Stomach (tissue), 9 donors: ENCODE measurements around the gene ENOX1. TPM values are rescaled to one million over a fixed set of nuclear protein-coding genes. Genes with fewer than 3 reads are reported as not detected.

Source experiments
- DNase-seq, 2 donors: peaks; one replicate each; pipeline versions ENCODE4 v3.0.0 to v3.0.0-alpha.2; 2013 to 2019
- H3K27ac ChIP-seq, 5 donors: fragments of 200-600 bp in 4 of 5; sonication (generic) in 4 of 5; one replicate each; pipeline ENCODE4 v1.5.1; 2013 to 2019; ENCODE audit warnings: mild to moderate bottlenecking in 1 of 5, moderate library complexity in 1 of 5
- H3K27me3 ChIP-seq, 3 donors: fragments of 200-600 bp; sonication (generic); one replicate each; pipeline ENCODE4 v1.5.1; 2017 to 2019; ENCODE audit warnings: mixed run types in 1 of 3
- H3K36me3 ChIP-seq, 4 donors: fragments of 200-600 bp; sonication (generic); 1 replicate in 3 of 4; 2 replicates in 1 of 4; pipeline ENCODE4 v1.5.1; 2016 to 2019
- H3K4me1 ChIP-seq, 4 donors: fragments of 200-600 bp; sonication (generic); one replicate each; pipeline ENCODE4 v1.5.1; 2016 to 2019
- H3K4me3 ChIP-seq, 4 donors: fragments of 200-600 bp; sonication (generic) in 3 of 4; one replicate each; pipeline ENCODE4 v1.5.1; 2016 to 2019; ENCODE audit warnings: mild to moderate bottlenecking in 1 of 4
- H3K9me3 ChIP-seq, 4 donors: fragments of 200-600 bp; sonication (generic); one replicate each; pipeline ENCODE4 v1.5.1; 2016 to 2019
- CTCF ChIP-seq, 7 experiments: fragments of 450-650 bp in 4 of 7; fragments of 200-600 bp in 3 of 7; sonication (generic) in 3 of 7; IDR thresholded peaks; one replicate each; pipeline ENCODE4 v1.5.1; 2016 to 2019; ENCODE audit warnings: antibody characterized with exemption in 7 of 7, control low read depth in 2 of 7, mild to moderate bottlenecking in 1 of 7
- EP300 ChIP-seq: sonication (generic); formaldehyde crosslinking; IDR thresholded peaks from one replicate; pipeline ENCODE4 v1.6.1; 2017; ENCODE audit warnings: antibody characterized with exemption
- POLR2A ChIP-seq, 4 donors: fragments of 450-650 bp; IDR thresholded peaks; one replicate each; pipeline ENCODE4 v1.6.1; 2016; ENCODE audit warnings: antibody characterized with exemption in 4 of 4, control low read depth in 2 of 4, mild to moderate bottlenecking in 1 of 4, moderate library complexity in 1 of 4
- POLR2AphosphoS5 ChIP-seq, 3 donors: sonication (generic); formaldehyde crosslinking; IDR thresholded peaks; one replicate each; pipeline ENCODE4 v1.6.1; 2016; ENCODE audit warnings: antibody characterized with exemption in 3 of 3
- WGBS, 5 donors: extraction: QIAGEN DNeasy Blood & Tissue Kit in 3 of 5; methylation state at CpG; one replicate each; pipeline versions ENCODE4 v1.1.5 to v1.1.7; 2013 to 2018; 5-methylcytosine and 5-hydroxymethylcytosine counted together
- intact Hi-C: fragments of 100-400 bp; cut with DNase I; formaldehyde crosslinking; loops from one replicate; pipeline ENCODE4 v1.15.1; 2023; ENCODE audit warnings: low total_unique reads
- polyA plus RNA-seq, 3 donors: library from polyadenylated mRNA; stranded (reverse); fragments of 200-250 nt; gene quantifications; one replicate each; pipeline ENCODE4 v1.2.3, GENCODE V29; 2013
- total RNA-seq, 5 donors: library from RNA; depleted of rRNA; stranded (reverse); fragments of >200 nt; gene quantifications; one replicate each; pipeline versions ENCODE4 v1.1.0 to v1.2.3, GENCODE V29; 2014 to 2016
- donor health status: healthy with polysubstance abuse.
- donor health status: Bipolar disorder and iron deficiency.
- donor health status: healthy.

ENOX1 gene
- total and polyA plus RNA-seq, 8 donors = 0.46 to 6.2 (median 1.4) TPM; not detected in 1

GRCh38 chr13:43270130-43270830 is 516.5 kb downstream of the ENOX1 start:
- peak in 1 of 2 donors; percentile 62 for DNase-seq
- H3K27ac ChIP-seq = peak overlapping the region in 4 of 5 donors; percentile 39 to 61 (median 56)
- no peaks in the 10 kb centered on the region for H3K36me3 ChIP-seq
- no peaks in the 10 kb centered on the region for H3K27me3 ChIP-seq
- intact Hi-C loops = no loop called here
- no peaks in the 10 kb centered on the region for H3K9me3 ChIP-seq
- H3K4me3 ChIP-seq = no peak overlapping the region
- 51 to 60% (median 57%) methylated on average over 4 of the region's 4 CpGs for WGBS, 5 donors
- TF ChIP-seq CTCF (IDR thresholded peaks at IDR 0.05) (no peak), EP300 (no peak), POLR2A (IDR thresholded peaks at IDR 0.05) (no peak), POLR2AphosphoS5 (IDR thresholded peaks at IDR 0.05) (no peak)
- H3K4me1 ChIP-seq = peaks cover 12 to 31% (median 21%) of the 10 kb centered on the region in 4 donors

- Histone ChIP-seq H3K4me3 (no peak overlapping the region), H3K4me1 (peaks cover 12 to 30% (median 21%) of the 10 kb centered on the region in 4 donors), H3K27me3 (no peaks in the 10 kb centered on the region), H3K9me3 (no peaks in the 10 kb centered on the region), H3K36me3 (no peaks in the 10 kb centered on the region), H3K27ac (peak overlapping the region in 4 of 5 donors; percentile 39 to 61 (median 56))
- intact Hi-C loops = no loop called here
- 17 to 30% (median 22%) methylated on average over 5 of the region's 5 CpGs for WGBS, 5 donors
- TF ChIP-seq POLR2A (IDR thresholded peaks at IDR 0.05) (no peak), POLR2AphosphoS5 (IDR thresholded peaks at IDR 0.05) (peak; percentile 79 to 95 (median 82)), CTCF (IDR thresholded peaks at IDR 0.05) (no peak), EP300 (peak; percentile 74)
- peak; percentile 70 to 93 for DNase-seq
Observed at GRCh38 chr13:43269037-43269481, 517.7 kb downstream of the ENOX1 start.

- Histone ChIP-seq H3K9me3 (no peaks in the 10 kb centered on the region), H3K36me3 (no peaks in the 10 kb centered on the region), H3K4me3 (no peak overlapping the region), H3K27ac (peak overlapping the region; percentile 13 to 61 (median 52)), H3K4me1 (peaks cover 12 to 30% (median 21%) of the 10 kb centered on the region in 4 donors), H3K27me3 (no peaks in the 10 kb centered on the region)
- DNase-seq = no peak
- TF ChIP-seq POLR2AphosphoS5 (IDR thresholded peaks at IDR 0.05) (no peak), POLR2A (IDR thresholded peaks at IDR 0.05) (no peak), CTCF (IDR thresholded peaks at IDR 0.05) (no peak), EP300 (no peak)
- 22 to 47% (median 28%) methylated on average over 2 of the region's 2 CpGs for WGBS, 5 donors
- intact Hi-C loops = no loop called here
Observed at GRCh38 chr13:43268632-43269031, 518.1 kb downstream of the ENOX1 start.

GRCh38 chr13:43267916-43268315 is 518.9 kb downstream of the ENOX1 start:
- Histone ChIP-seq H3K36me3 (no peaks in the 10 kb centered on the region), H3K27me3 (no peaks in the 10 kb centered on the region), H3K27ac (no peak overlapping the region), H3K9me3 (no peaks in the 10 kb centered on the region), H3K4me3 (no peak overlapping the region), H3K4me1 (peaks cover 12 to 30% (median 21%) of the 10 kb centered on the region in 4 donors)
- no peak for DNase-seq
- 71 to 84% (median 83%) methylated on average over 3 of the region's 3 CpGs for WGBS, 5 donors
- intact Hi-C loops = no loop called here
- no peak for TF ChIP-seq POLR2A (IDR thresholded peaks at IDR 0.05)
- no peak for TF ChIP-seq CTCF (IDR thresholded peaks at IDR 0.05)
- no peak for TF ChIP-seq EP300
- TF ChIP-seq POLR2AphosphoS5 (IDR thresholded peaks at IDR 0.05) = no peak
